HG02870 (cell line): ENCODE measurements around the gene AAR2.

Experiments used
- ATAC-seq: cut with Tn5 transposase; IDR thresholded peaks from one replicate; pipeline ENCODE4 v1.9.1; 2021; ENCODE audit warnings: mild to moderate bottlenecking, moderate library complexity; ENCODE audit not compliant: unreplicated experiment

AAR2 gene, protein sequence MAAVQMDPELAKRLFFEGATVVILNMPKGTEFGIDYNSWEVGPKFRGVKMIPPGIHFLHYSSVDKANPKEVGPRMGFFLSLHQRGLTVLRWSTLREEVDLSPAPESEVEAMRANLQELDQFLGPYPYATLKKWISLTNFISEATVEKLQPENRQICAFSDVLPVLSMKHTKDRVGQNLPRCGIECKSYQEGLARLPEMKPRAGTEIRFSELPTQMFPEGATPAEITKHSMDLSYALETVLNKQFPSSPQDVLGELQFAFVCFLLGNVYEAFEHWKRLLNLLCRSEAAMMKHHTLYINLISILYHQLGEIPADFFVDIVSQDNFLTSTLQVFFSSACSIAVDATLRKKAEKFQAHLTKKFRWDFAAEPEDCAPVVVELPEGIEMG

DNA sequence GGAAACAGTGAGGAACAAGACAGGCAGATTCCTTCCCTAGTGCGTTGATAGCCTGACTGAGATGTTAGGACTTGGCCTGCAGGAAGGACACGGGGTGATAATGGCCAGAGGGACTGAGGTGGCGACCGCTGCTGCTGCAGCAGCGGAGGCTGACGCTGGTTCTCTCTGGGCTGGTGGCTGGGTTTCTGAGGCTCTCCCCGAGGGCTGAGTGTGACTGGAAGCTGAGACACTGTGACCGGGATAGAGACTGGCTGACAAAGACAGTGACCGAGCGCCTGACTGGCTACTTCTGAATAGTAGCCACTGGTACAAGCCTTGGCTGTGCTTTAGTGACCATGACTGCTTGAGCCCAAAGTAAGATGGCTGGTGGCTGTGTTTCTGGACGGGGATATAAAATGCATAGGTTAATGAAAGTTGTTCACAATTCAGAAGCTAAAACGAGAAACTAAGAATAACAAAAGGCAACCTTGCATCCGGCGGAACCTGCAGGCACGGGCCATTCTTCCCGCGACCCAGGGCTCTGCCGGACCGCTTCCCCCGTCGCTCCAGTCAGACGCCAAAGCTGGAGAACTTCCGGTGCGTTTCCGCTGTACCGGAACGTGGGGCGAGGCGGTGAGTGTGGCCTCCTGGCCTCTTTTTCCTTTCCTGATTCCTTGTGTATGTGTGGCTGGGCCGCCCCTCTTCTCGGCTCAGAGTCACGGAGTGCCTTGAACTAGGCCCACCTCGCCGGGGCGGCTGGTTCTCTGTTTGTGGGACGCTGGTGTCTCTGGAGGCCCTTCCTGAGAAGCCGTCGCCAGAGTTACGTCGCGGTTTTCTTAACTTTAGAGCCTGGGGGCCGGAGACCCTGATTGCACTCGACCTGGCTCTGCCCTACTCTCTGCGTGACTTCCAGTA is at the start of gene AAR2:
Gene AAR2 (plus strand): TSS at position 587 of the 894 bp plus-strand sequence. CDS start 3,391 bp downstream, outside the sequence.
- ATAC-seq: no peak

GRCh38 chr20:36193977-36194712 is 42.1 kb upstream of the AAR2 start:
- ATAC-seq: no peak

DNA sequence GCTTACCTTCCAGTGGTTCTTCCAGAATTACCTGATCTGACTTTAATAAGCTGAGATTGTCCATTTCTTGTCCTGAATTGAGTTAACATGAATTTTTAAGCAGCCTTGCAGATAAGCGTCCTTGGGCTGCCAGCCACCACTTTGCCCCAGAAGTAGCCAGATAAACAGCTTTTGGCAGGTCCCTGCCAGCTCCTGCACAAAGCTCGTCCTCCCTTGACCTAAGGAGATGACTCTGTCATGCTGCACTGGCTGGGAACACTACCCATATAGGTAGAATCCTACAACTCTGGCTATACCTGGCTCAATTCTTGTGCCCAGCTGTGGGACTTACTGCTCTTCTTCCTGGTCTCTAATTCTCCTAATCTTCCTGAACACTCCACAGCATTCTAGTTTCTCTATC is 39.6 kb upstream of the AAR2 start:
- ATAC-seq: no peak

DNA sequence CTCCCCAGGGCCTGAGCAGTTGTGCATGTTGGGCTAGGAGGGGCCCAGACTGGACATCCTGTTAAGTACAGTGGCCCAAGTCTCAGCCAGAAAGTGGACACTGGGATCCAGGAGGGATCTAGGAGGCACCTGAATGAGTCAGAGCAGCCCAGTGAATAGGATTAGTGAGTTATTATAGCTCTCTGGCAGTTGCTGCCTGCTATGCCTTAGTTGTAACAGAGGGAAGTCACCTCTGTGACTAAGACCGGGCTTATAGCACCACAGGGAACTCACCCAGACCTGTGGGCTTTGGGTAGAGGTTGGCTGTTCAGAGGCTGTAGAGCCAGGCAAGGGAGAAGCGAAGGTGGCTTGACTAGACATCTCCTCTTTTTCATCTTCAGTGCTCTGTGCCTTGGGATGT is 39.0 kb upstream of the AAR2 start:
- no peak for ATAC-seq

DNA sequence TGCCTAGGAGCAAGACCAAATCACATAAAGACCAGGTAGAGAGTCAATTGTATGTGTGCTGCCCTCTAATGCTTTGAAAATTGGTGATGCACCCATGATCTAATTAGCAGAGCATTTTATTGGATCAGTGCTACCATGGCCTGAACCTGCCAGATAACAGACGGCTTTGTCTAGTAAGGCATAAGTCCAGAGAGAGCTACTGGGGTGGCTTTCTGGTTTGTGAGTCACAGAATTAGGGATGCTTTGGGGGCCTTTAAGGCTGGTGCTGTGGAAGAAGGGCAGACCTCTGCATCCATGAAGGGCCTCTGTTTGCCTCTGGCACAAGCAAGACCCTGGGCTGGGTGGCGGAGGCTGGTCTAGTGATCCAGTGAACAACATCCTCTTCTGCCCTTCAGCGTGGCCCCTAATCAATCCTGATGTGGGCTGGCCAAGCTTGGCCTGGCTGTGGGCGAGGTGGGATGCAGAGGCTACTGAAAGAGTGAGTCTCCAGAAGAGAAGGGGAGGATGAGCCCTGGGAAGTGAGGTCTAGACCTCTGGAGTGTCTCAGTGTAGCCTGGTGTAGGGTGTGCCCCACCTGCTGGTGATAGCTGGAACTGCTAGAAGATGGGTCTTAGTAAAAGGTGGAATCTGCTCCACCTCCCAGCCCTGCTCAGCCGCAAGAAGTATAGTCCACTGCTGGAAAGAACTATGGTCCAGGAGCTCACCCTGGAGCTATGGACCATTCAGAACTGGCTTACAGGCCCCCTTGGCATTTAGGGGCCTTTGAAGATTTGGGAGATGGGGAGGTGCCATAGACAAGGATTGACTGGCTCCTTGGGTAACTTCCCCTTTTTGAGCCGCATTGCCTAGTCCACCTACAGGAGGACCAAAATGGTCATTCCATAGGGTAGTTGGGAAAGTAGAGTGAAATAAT is 36.7 kb upstream of the AAR2 start:
- no peak for ATAC-seq

DNA sequence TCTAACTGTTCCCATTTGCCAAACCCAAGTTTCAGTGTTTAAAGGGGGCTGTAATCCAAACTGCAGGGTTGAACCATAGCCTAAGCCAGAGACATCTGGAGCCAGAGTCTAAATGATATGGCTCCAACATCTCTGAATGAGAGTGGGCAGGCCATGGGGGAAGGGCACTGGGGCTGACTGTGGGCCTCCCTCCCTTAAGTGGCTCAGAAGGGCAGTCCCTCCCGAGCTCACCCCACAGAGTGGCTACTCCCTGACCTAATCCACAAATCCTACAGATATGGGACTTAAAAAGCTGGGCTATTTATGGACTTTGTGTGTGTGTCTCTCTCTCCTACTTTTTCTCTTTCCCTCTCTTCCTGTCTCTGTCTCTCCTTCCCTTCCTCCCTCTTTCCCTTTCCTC is 35.8 kb upstream of the AAR2 start:
- ATAC-seq: no peak

- no peak for ATAC-seq
Observed at GRCh38 chr20:36201198-36201597, 35.1 kb upstream of the AAR2 start.

- ATAC-seq: no peak
Observed at GRCh38 chr20:36202891-36203338, 33.4 kb upstream of the AAR2 start.

- ATAC-seq: no peak
Observed at GRCh38 chr20:36203861-36204260, 32.4 kb upstream of the AAR2 start.

DNA sequence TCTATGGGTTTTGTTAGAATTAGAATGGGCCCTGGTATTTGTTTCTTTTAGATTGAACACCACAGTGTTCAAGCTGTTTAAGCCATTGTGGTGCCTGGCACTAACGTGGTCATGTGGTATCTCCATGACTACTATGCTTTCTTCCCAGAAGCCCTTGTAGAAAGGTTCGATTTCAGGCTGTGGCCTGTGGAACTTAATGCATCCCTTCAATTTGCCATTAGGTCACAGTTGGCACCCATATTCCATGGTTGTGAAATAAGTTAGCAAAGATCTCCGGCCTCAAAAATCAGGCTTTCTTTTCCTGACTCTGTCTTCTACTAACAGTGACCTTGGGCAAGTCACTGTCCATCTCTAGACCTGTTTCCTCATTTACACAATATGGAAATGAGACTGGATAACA is 31.3 kb upstream of the AAR2 start:
- ATAC-seq: no peak

DNA sequence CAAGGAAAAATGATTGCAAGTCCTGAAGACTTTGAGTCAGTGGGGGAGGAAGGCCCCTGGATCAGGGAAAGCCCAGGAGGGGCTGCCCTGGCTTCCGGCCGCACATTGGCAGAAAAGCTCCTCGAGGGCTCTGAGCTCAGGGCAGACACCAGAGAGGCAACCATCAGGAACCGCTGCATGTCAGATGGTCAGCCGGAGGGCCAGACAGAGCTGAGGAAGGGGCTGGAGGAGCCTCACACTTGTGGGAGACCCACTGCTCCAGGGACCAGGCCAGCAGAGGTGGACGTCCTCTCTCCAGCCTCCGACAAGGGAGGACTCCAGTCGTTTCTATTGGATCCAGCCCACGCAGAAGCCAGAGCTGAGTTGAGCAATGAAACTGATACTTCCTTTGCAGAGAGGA is 30.2 kb upstream of the AAR2 start:
- no peak for ATAC-seq

DNA sequence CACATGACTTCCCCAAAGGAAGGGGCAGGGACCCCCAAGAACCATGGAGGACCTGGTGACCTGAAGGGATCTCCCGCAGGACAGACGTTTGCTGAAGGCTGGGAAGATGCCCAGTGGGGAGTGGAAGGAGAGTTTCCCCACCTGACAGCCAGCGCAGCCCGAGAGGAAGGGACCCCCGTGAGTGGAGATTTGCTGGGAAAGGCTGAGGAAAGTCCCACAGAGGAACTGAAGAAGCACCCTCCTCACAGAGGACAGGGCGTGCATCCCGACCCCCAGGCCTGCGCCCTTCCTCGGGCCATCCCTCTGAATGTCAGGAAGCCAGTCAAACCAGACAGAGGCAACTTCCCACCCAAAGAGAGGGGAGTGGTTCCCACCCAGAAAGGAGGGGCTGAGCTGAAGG is 29.6 kb upstream of the AAR2 start:
- no peak for ATAC-seq

DNA sequence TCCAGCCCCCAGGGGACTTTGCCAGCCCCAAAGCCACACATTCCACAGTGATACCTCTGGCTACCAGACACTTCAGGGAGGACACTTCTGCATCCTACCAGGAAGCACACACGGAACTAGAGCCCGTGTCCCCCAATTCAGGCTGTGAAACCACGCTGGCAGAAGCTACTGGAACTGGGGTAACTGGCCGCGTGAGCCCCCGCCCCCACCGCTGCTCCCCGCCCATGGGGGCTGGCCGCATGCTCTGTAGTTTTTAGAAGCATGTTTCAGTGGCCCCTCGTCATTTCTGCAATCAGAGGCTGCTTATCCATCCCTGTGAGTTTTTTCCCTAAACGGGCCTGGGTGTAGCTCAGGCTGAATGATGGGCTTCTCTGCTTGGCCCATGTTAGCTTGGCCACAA is 28.7 kb upstream of the AAR2 start:
- ATAC-seq: no peak

DNA sequence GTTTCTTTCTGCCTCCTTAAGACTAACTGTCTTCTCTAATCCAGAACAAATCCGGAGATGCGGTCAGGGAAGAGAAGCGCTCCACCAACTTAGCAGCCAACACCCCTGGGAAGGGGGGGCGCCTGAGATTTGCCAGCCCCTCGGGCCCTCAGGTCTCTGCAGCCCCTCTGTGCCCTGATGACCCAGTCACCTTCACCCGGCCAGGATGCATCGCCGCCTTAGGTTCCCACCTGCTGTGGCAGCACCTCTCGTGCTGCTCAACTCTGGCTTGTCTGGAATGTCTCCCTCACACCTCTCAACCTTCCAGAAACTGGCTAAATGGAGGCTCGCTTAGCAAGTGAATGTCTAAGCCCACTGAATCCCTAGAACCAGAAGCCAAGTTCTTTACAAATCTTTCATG is 28.0 kb upstream of the AAR2 start:
- no peak for ATAC-seq

DNA sequence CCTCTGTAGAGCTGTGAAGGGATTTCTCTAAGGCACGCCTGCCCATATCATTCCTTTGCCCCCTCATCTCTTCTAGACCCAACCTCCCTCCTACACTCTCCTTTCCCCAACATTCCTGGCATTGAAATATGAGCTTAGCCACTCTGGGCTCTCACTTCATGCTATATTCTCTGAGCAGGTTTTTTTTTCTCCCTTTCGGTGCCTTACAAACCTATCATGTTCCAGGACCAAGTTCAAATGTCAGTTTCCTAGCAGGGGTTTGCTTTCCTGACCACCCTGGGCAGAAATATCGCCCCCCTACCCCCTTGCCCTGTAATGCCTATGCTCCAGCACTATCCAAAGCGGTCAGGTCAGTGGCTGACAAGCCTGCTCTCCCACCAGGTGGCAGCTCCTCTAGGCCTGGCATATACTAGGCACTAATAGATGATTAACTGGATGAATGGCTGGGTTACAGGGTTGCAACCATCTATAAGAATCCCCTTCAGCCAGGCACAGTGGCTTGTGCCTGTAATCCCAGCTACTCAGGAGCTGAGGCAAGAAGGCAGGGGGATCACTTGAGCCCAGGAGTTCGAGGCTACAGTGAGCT is 25.7 kb upstream of the AAR2 start:
- no peak for ATAC-seq

DNA sequence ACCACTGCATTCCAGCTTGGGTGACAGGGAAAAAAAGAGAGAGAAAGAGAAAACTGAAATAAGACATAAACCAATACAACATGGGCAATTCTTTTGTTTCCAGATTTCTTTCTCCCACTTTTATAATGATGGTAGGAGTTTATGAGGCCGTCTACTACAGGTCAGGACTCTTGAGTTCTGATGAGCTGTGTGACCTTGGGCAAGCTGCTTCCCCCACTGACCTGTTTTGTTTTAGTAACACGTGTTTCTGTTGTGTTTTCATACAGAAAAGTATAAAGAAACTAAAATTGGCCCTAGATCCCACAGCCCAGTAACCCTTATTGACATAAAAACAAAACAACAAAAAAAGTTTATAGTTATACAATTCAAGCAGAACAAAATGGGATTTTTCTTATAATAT is 22.9 kb upstream of the AAR2 start:
- ATAC-seq: no peak

DNA sequence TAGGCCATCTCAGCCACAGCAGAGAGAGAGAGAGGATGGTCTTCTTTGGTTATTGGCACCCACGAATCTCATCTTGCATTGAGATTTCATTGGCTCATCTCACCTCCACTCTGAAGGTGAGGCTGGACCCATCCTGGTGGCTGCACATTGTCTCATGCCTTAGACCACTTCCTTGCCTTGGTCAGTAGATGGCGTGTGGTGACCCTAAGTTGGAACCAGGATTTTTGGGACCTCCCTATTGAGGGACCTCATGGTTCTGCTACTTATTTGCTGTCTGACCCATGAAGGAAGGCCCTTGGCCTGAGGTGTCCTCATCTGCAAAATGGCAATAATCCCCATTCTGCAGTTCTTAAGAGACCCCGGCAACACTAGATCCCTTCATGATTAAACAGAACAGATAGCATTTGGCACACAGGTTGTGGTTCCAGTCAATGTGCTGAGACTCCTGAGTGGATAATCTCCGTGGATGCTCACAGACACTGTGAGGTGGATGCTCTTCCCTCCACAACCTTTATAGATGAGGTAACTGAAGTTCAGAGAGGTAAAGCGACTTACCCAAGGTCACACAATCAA is 21.5 kb upstream of the AAR2 start:
- no peak for ATAC-seq

- ATAC-seq: no peak
Observed at GRCh38 chr20:36215778-36216177, 20.5 kb upstream of the AAR2 start.

DNA sequence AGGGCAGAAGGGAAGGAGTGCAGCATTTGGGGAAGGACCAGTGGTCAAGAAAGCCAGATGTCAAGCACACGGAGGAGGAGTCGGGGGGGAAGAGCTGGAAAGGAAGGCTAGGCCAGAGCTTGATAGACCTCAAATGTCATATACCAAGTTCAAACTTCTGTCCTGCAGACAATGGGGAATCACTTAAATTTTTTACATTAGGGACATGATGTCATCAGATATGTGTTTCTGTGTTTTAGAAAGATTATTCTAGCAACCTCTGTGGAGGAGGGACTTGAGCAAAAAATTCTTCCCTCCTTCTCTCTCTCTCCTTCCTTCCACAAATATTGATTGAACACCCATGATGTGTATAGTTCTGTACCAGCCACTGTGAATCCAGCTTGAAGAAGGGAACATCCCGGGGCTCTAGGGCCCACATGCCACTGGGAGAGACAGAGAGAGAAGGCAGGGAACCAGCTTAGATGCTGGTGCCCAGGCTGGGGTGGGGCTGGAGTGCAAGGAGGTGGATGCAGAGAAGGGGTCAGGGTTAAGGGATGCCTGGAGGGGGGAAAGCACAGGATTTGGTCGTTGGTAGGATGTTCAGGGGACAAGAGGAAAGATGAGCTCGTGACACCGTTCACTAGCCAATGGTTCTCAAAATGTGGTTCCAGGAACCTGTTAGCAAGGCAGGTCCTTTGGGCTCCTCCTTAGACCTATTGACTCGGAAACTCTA is 19.8 kb upstream of the AAR2 start:
- ATAC-seq: no peak
